HG03378 (cell line): ENCODE measurements around the gene CHRNA10.

Experiments
- ATAC-seq: cut with Tn5 transposase; IDR thresholded peaks from one replicate; pipeline ENCODE4 v1.9.1; 2021; ENCODE audit warnings: mild to moderate bottlenecking, moderate library complexity; ENCODE audit not compliant: unreplicated experiment

Gene CHRNA10

GRCh38 chr11:3637201-3637600 is 34.0 kb downstream of the CHRNA10 start:
- ATAC-seq = no peak

DNA sequence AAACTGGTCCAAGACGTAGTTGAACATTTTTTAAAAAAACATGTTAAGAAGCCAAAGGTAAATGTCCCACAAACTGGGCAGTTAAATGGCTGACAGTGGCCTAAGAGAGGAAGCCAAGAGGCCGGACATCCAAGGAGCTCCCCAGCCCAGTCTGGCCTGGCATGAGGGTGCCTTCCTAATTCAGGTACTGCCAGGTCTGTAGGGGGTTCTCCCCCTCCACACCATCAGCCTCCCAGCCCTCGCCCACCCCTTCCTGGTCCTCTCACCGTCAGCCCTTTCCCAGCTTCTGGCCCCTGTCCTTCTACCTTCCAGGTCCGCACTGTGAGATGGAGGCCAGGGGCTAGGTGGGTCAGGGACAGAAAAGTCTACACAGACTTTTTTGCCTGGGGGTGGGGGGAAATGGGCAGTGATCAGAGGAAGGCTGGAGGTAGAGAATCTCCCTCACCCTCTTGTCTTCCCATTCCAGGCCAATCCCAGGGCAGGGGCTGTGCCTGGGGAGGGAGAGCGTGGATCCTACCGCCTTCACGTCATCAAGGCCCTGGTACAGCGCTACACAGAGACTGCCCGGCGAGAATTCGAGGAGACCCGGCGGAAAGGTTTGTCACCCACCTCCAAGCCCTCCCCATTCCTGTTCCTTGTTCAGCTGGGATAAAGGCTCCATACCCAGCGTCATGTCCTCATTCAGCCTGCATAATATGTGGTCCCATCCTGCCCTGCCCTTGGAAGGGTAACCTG is 35.4 kb downstream of the CHRNA10 start:
- ATAC-seq = no peak

- no peak for ATAC-seq
Measured at GRCh38 chr11:3632070-3632660, 39.0 kb downstream of the CHRNA10 start.

DNA sequence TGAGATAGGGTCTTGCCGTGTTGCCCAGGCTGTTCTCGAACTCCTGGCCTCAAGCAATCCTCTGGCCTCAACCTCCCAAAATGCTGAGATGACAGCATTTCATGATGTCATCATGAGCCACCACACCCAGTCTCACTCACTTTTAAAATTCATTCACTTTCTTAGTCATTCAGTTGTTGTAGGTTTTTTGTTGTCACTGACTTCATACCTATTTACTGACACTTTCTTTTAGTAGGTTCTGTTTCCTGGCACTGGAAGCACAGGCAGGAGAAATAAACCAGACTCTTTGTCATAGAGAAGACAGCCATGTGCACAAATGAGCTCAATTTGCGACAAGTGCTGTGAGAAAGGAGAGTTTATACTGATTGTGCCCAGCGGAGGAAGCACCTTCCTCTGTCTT is 39.9 kb downstream of the CHRNA10 start:
- ATAC-seq = no peak

GRCh38 chr11:3627291-3627690 is 43.9 kb downstream of the CHRNA10 start:
- no peak for ATAC-seq

DNA sequence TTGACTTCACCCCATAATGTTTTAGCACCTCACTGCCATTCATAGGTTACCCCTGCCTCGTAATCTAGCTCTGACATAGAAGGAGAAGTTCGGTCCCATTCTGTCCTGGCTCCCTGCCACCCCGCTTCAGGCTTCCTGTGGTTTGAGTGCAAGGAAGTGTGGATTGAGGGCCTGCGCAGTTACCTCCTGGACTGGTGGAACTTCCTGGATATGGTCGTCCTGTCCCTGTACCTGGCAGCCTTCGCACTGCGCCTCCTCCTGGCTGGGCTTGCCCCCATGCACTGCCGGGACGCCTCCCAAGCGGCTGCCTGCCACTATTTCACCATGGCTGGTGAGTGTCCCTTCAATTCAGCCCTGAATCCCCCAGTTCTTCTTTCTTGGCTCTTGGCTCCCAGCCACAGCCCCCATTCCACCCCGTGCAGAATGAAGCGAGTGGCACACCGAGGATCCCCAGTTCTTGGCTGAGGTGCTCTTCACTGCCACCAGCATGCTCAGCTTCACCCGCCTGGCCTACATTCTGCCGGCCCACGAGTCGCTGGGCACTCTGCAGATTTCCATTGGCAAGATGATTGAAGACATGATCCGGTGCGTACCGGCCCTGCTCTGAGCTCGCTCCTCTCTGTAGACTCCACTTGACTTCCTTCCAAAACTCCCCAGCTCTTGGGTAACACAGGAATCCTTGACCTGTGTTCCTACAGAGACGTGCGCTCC is 44.8 kb downstream of the CHRNA10 start:
- no peak for ATAC-seq

DNA sequence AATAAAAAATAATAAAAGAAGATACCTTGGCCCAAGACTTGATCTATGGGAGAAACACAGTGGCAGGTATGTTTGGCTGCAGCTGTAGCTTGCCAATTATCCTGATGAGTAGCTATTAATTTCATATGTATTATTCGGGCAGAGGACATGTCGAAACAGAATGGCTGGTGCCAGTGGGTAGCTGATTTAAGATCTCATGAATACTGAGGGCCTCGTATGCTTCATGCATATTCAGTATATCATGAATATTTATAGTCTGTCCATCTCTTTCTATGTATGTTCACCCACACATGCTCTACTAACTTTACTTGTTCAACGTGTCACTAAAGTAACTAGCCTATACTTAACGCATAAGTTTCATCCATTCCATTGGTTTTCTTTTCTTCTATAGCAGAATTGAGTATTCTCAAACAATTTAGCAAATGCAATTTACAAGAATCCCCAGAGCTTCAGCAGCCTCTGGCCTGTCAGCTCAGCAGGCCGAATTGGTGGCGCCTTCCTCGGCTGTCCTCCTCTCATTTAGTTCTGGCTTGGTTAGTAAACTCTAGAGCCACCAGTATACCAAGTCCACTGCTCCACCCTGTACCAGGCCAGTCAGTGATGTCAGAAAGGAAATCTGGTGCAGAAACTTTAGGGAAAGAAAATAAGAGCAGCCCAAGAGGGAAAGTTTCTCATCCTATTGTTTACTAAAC is 47.3 kb downstream of the CHRNA10 start:
- no peak for ATAC-seq

DNA sequence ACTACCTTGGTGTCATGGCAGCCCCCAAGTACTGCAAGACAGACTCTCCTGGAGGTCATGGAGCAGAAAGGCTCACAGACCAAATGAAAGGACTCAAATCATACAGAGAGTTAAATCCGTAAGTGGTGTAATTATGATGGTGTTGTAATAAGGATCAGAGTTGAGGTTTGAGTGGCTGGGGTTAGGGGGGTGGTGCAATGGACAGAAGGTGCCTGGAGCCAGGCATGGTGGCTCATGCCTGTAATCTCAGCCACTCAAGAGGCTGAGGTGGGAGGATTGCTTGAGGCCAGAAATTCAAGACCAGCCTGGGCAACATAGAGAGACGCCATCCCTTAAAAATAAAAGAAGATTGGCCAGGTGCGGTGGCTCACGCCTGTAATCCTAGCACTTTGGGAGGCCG is 48.1 kb downstream of the CHRNA10 start:
- ATAC-seq = no peak

DNA sequence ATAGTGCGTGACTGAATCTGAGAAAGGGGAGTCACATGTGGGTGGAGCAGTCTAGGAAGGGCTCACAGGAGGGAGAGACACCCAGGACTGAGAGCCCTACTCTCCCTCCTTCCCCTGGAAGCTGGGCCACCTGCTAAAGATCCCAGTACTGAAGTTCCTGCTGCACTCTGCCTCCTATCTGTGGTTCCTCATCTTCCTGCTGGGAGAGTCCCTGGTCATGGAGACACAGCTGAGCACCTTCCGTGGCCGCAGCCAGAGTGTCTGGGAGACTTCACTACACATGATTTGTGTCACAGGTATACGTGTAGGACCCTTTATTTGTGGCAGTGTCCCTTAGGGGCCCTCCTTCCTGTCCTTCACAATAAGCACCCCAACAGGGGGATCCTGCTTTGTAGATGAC is 48.7 kb downstream of the CHRNA10 start:
- no peak for ATAC-seq

DNA sequence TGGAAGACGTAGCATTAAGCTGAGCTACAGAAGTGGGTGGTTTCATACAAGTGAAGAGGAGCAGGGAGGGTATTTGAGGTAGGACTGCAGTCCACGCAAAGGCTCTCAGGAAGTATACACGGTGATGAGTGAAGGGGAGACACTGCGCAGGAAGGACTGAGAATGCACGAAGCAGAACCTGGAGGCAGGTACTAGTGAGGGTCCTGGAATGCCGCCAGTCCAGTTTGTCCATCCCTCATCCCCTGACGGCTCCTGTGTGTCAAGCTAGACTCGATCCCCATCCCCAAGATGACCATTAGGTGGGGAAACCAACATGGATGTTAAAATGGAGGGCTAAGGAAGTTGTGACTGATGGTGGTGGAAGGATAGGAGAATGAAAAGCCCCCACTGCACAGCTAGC is 53.2 kb downstream of the CHRNA10 start:
- ATAC-seq = no peak

DNA sequence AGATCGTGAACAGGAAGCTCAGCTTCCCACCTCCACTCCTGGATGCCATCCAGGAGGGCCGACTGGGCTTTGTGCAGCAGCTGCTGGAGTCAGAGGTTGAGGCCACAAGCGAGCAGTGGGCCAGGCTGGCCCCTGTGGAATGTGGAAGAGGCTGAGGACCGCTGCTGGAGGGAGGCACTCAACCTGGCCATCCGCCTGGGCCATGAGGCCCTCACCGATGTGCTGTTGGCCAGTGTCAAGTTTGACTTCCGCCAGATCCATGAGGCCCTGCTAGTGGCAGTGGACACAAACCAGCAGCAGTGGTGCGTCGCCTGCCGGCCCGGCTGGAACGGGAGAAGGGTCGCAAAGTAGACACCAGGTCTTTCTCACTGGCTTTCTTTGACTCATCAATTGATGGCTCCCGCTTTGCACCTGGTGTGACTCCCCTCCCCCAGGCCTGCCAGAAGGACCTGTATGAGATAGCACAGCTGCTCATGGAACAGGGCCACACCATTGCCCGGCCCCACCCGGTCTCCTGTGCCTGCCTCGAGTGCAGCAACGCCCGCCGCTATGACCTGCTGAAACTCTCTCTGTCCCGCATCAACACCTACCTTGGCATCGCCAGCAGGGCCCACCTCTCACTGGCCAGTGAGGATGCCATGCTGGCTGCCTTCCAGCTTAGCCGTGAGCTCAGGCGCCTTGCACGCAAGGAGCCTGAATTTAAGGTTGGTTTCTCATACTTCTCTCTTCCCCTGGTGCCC is 54.3 kb downstream of the CHRNA10 start:
- no peak for ATAC-seq

GRCh38 chr11:3615998-3616397 is 55.2 kb downstream of the CHRNA10 start:
- no peak for ATAC-seq
